WERI-Rb-1 (cell line): ENCODE results near the gene SRGAP3.

Experiments
- DNase-seq: peaks from one replicate; pipeline ENCODE4 v3.0.0-alpha.2; 2020
- H3K27ac ChIP-seq: fragments of 250-450 bp; sonication (Bioruptor Pico); 2 replicates; pipeline ENCODE4 v1.5.1; 2020; ENCODE audit warnings: mild to moderate bottlenecking, moderate library complexity
- H3K27me3 ChIP-seq: fragments of 250-450 bp; sonication (Bioruptor Pico); 2 replicates; pipeline ENCODE4 v1.5.1; 2021; ENCODE audit warnings: mild to moderate bottlenecking, low read depth, moderate library complexity; ENCODE audit not compliant: insufficient read depth, severe bottlenecking
- H3K36me3 ChIP-seq: fragments of 250-450 bp; sonication (Bioruptor Pico); 2 replicates; pipeline ENCODE4 v1.5.1; 2020; ENCODE audit warnings: mild to moderate bottlenecking, moderate library complexity
- H3K4me3 ChIP-seq: 2 replicates; pipeline ENCODE4 v1.5.1; 2011; ENCODE audit warnings: low read depth, mild to moderate bottlenecking, control low read depth, low read length
- H3K9me3 ChIP-seq: fragments of 250-450 bp; sonication (Bioruptor Pico); 2 replicates; pipeline ENCODE4 v1.5.1; 2021; ENCODE audit warnings: mild to moderate bottlenecking, moderate library complexity; ENCODE audit not compliant: severe bottlenecking
- CTCF ChIP-seq: IDR thresholded peaks from 2 replicates; pipeline ENCODE4 v1.5.1; 2011; ENCODE audit warnings: low read depth, mild to moderate bottlenecking, control low read depth, inconsistent platforms, low read length

Gene SRGAP3

DNA sequence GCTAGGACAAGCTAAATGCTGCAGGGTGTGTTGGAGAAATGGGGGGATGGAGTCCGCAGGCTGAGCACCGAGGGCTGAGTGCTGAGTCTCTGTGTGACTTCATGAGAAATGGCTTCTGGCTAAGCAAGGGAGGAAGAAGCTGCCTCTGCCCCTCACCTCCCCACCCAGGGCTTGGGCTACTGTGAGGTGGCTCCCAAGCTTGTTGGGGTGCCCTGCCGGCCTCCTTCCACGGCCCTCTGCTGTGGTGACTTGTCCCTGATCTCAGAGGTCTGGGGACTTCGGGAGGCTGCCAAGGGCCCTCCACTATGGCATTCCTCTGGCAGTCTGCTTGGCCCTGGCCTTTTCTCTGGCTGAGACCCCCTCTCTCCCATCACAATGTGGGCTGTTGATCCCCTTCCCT lies 256.1 kb downstream of the SRGAP3 start:
- DNase-seq: no peak
- H3K27me3 ChIP-seq: no peaks in the 10 kb centered on the region
- no peak for TF ChIP-seq CTCF
- no peak overlapping the region for H3K4me3 ChIP-seq
- H3K9me3 ChIP-seq: no peaks in the 10 kb centered on the region
- no peaks in the 10 kb centered on the region for H3K36me3 ChIP-seq
- H3K27ac ChIP-seq: no peak overlapping the region

GRCh38 chr3:8992854-8993253 lies 256.6 kb downstream of the SRGAP3 start:
- no peak for TF ChIP-seq CTCF
- no peak overlapping the region for H3K27ac ChIP-seq
- DNase-seq: no peak
- no peaks in the 10 kb centered on the region for H3K36me3 ChIP-seq
- no peaks in the 10 kb centered on the region for H3K9me3 ChIP-seq
- H3K4me3 ChIP-seq: no peak overlapping the region
- H3K27me3 ChIP-seq: no peaks in the 10 kb centered on the region

DNA sequence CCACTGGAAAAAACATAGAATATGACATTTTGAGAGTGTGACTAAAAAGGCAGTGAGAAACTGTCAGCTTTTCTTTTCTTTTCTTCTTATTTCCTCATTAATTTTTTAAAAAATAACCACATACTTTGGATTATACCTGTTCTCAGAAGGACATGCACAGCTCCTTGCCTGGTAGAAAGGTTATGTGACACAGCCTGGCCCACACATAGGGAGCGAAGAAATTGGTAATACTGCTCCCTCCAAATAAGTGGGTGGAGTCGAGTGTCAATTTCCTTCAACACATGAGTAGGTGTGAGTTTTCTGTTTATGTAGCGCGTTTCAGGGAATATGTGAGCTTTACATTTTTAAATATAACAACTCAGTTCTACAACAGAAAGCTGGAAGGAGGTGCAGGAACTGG lies 257.2 kb downstream of the SRGAP3 start:
- no peak for DNase-seq

GRCh38 chr3:8990266-8991215 lies 258.9 kb downstream of the SRGAP3 start:
- Histone ChIP-seq H3K36me3 (no peaks in the 10 kb centered on the region), H3K27me3 (no peaks in the 10 kb centered on the region), H3K4me3 (no peak overlapping the region), H3K9me3 (no peaks in the 10 kb centered on the region), H3K27ac (no peak overlapping the region)
- no peak for TF ChIP-seq CTCF
- DNase-seq: peak; percentile 25

More for the DNA sequence above, 257.2 kb downstream of the SRGAP3 start:
- no peak for TF ChIP-seq CTCF
- no peaks in the 10 kb centered on the region for H3K36me3 ChIP-seq
- no peak overlapping the region for H3K4me3 ChIP-seq
- no peak overlapping the region for H3K27ac ChIP-seq
- H3K27me3 ChIP-seq: no peaks in the 10 kb centered on the region
- H3K9me3 ChIP-seq: no peaks in the 10 kb centered on the region

- no peak overlapping the region for H3K4me3 ChIP-seq
Measured at GRCh38 chr3:8988791-8989558, 260.5 kb downstream of the SRGAP3 start.

More at GRCh38 chr3:8988791-8989558, 260.5 kb downstream of the SRGAP3 start:
- no peak for DNase-seq
- no peak for TF ChIP-seq CTCF
- Histone ChIP-seq H3K9me3 (no peaks in the 10 kb centered on the region), H3K27ac (no peak overlapping the region), H3K36me3 (no peaks in the 10 kb centered on the region), H3K27me3 (no peaks in the 10 kb centered on the region)
